HEK293 (cell line): Measurements from ENCODE around the gene MARCHF9.

Source experiments
- CTCF ChIA-PET: fragments of 350-600 bp; formaldehyde crosslinking; extraction: SDS; loops from one replicate; lab custom pipeline; 2021; ENCODE audit warnings: antibody characterized with exemption; lab: Yijun Ruan, JAX
- POLR2A ChIA-PET: fragments of 300-600 bp; formaldehyde crosslinking; extraction: SDS; loops from one replicate; lab custom pipeline; 2020; ENCODE audit warnings: antibody characterized with exemption, inconsistent platforms; lab: Yijun Ruan, JAX
- H3K27ac ChIP-seq: fragments of 200-500 bp; sonication (Bioruptor generic); 2 replicates; pipeline ENCODE4 v1.5.1; 2014; ENCODE audit warnings: low read depth, low read length, control low read depth, inconsistent platforms; ENCODE audit errors: extremely low read depth
- H3K36me3 ChIP-seq, 2 experiments: fragments of 200-500 bp in 1 of 2; sonication (Bioruptor generic) in 1 of 2; 1 replicate in 1 of 2; 2 replicates in 1 of 2; pipeline ENCODE4 v1.5.1; 2014 to 2017; ENCODE audit warnings: inconsistent platforms in 2 of 2, low read length in 2 of 2; ENCODE audit not compliant: control insufficient read depth in 2 of 2, insufficient read depth in 1 of 2
- H3K4me1 ChIP-seq: fragments of 200-500 bp; sonication (Bioruptor generic); 2 replicates; pipeline ENCODE4 v1.5.1; 2014; ENCODE audit warnings: mild to moderate bottlenecking, low read length, inconsistent platforms; ENCODE audit not compliant: control insufficient read depth, insufficient read depth
- H3K4me3 ChIP-seq: 2 replicates; pipeline ENCODE4 v1.5.1; 2011; ENCODE audit warnings: low read depth, mild to moderate bottlenecking, control low read depth, low read length, moderate library complexity
- H3K9me3 ChIP-seq: fragments of 200-500 bp; sonication (Bioruptor generic); 2 replicates; pipeline ENCODE4 v1.5.1; 2014; ENCODE audit warnings: low read depth, low read length, inconsistent platforms; ENCODE audit not compliant: control insufficient read depth, insufficient read depth
- HOXA7 ChIP-seq: sonication (generic); formaldehyde crosslinking; IDR thresholded peaks from 2 replicates; pipeline ENCODE4 v1.8.1; 2022; ENCODE audit warnings: missing genetic modification reagents, borderline replicate concordance
- KLF7 ChIP-seq: fragments of 450-650 bp; formaldehyde crosslinking; IDR thresholded peaks from 2 replicates; pipeline ENCODE4 v1.5.1; 2016; ENCODE audit warnings: missing biosample characterization, missing genetic modification characterization, borderline replicate concordance
- KLF8 ChIP-seq: fragments of 450-650 bp; formaldehyde crosslinking; IDR thresholded peaks from 2 replicates; pipeline ENCODE4 v1.5.1; 2016; ENCODE audit warnings: missing biosample characterization, missing genetic modification characterization
- SCRT1 ChIP-seq: fragments of 450-650 bp; formaldehyde crosslinking; IDR thresholded peaks from 2 replicates; pipeline ENCODE4 v1.5.1; 2016; ENCODE audit warnings: missing biosample characterization, missing genetic modification characterization, borderline replicate concordance
- YY1 ChIP-seq: fragments of 450-650 bp; formaldehyde crosslinking; IDR thresholded peaks from 2 replicates; pipeline ENCODE4 v1.5.1; 2018; ENCODE audit warnings: missing biosample characterization, missing genetic modification characterization
- ZBTB17 ChIP-seq: fragments of 450-650 bp; formaldehyde crosslinking; IDR thresholded peaks from 2 replicates; pipeline ENCODE4 v1.5.1; 2016; ENCODE audit warnings: missing biosample characterization, missing genetic modification characterization
- ZNF140 ChIP-seq: fragments of 450-650 bp; formaldehyde crosslinking; IDR thresholded peaks from 2 replicates; pipeline ENCODE4 v1.5.1; 2016; ENCODE audit warnings: missing biosample characterization, missing genetic modification characterization
- ZNF146 ChIP-seq: fragments of 450-650 bp; formaldehyde crosslinking; IDR thresholded peaks from 2 replicates; pipeline ENCODE4 v1.5.1; 2016; ENCODE audit warnings: missing biosample characterization, missing genetic modification characterization
- ZNF16 ChIP-seq: fragments of 450-650 bp; formaldehyde crosslinking; IDR thresholded peaks from 2 replicates; pipeline ENCODE4 v1.5.1; 2016; ENCODE audit warnings: low read depth, missing biosample characterization, missing genetic modification characterization
- ZNF214 ChIP-seq: fragments of 450-650 bp; formaldehyde crosslinking; IDR thresholded peaks from 2 replicates; pipeline ENCODE4 v1.5.1; 2017; ENCODE audit warnings: missing biosample characterization, mild to moderate bottlenecking, missing genetic modification characterization, borderline replicate concordance
- ZNF366 ChIP-seq: fragments of 450-650 bp; formaldehyde crosslinking; conservative IDR thresholded peaks from 2 replicates; pipeline ENCODE4 v1.5.1; 2016; ENCODE audit warnings: missing biosample characterization, missing genetic modification characterization
- ZNF501 ChIP-seq: fragments of 450-650 bp; formaldehyde crosslinking; IDR thresholded peaks from 2 replicates; pipeline ENCODE4 v1.5.1; 2016; ENCODE audit warnings: missing biosample characterization, missing genetic modification characterization
- ZNF561 ChIP-seq: fragments of 450-650 bp; IDR thresholded peaks from 2 replicates; pipeline ENCODE4 v1.5.1; 2018; ENCODE audit warnings: missing biosample characterization, missing genetic modification characterization, borderline replicate concordance
- ZNF600 ChIP-seq: fragments of 450-650 bp; formaldehyde crosslinking; IDR thresholded peaks from 2 replicates; pipeline ENCODE4 v1.5.1; 2016; ENCODE audit warnings: missing biosample characterization, missing genetic modification characterization
- TF ChIP-seq, protein P1 (sequence below): fragments of 450-650 bp; formaldehyde crosslinking; IDR thresholded peaks from 2 replicates; pipeline ENCODE4 v1.5.1; 2016; ENCODE audit warnings: missing biosample characterization, missing genetic modification characterization
- TF ChIP-seq, protein P2 (sequence below): fragments of 450-650 bp; formaldehyde crosslinking; IDR thresholded peaks from 2 replicates; pipeline ENCODE4 v1.5.1; 2016; ENCODE audit warnings: missing biosample characterization, missing genetic modification characterization
- TF ChIP-seq, protein P3 (sequence below): fragments of 450-650 bp; formaldehyde crosslinking; IDR thresholded peaks from 2 replicates; pipeline ENCODE4 v1.5.1; 2016; ENCODE audit warnings: missing biosample characterization, missing genetic modification characterization
- TF ChIP-seq, protein P4 (sequence below): fragments of 450-650 bp; formaldehyde crosslinking; IDR thresholded peaks from 2 replicates; pipeline ENCODE4 v1.5.1; 2016; ENCODE audit warnings: missing biosample characterization, missing genetic modification characterization
- TF ChIP-seq, protein P5 (sequence below): fragments of 450-650 bp; formaldehyde crosslinking; IDR thresholded peaks from 2 replicates; pipeline ENCODE4 v1.5.1; 2016; ENCODE audit warnings: missing biosample characterization, missing genetic modification characterization, low read depth
- TF ChIP-seq, protein P6 (sequence below): fragments of 450-650 bp; formaldehyde crosslinking; IDR thresholded peaks from 2 replicates; pipeline ENCODE4 v1.5.1; 2016; ENCODE audit warnings: missing biosample characterization, missing genetic modification characterization

MARCHF9 gene

DNA sequence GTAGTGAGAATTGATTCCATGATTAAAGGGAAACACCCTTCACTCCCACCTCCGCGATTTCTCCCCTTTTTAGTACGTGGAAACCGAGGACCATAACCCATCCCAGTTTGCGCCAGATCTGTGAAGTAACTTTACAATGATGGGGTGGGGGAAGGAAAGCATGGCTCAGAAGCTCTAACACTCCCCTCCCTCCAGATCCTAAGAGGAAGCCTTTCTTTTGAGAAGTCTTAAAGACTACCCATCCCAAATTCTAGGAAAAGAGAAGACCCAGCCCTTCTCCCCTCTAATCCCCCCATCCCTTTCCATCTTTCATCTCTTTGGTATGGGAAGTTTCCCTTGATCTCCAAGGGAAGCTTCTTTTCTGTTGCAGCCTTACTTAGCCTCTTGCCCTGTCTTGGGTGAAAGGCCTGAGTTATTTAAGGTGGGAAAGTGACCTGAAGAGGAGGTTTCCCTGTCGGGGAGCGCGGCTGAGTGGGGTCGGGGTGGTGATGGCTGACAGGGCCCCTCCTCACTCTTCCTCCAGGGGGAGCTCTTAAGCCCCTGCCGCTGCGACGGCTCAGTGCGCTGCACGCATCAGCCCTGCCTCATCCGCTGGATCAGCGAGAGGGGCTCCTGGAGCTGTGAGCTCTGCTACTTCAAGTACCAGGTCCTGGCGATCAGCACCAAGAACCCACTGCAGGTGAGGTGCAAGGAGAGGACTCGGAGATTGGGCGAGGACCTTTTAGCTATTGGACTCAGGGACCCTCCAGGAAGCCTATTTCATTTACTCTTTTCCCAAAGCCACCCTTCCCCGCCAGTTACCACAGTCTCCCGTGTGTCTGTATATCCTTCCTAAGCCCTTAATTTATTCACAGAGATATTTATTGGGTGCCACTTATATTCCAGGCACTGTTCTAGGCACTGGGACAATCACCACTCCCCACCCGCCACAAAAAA, 1.8 kb downstream of the MARCHF9 start (continued):
- TF ChIP-seq YY1 (tag by site-specific recombination) (peak; percentile 41; the same call in 1 of the 2 replicates), ZBTB17 (peak; percentile 58; the same call in 1 of the 2 replicates), ZNF600 (no peak)
- TF ChIP-seq, protein P1, sequence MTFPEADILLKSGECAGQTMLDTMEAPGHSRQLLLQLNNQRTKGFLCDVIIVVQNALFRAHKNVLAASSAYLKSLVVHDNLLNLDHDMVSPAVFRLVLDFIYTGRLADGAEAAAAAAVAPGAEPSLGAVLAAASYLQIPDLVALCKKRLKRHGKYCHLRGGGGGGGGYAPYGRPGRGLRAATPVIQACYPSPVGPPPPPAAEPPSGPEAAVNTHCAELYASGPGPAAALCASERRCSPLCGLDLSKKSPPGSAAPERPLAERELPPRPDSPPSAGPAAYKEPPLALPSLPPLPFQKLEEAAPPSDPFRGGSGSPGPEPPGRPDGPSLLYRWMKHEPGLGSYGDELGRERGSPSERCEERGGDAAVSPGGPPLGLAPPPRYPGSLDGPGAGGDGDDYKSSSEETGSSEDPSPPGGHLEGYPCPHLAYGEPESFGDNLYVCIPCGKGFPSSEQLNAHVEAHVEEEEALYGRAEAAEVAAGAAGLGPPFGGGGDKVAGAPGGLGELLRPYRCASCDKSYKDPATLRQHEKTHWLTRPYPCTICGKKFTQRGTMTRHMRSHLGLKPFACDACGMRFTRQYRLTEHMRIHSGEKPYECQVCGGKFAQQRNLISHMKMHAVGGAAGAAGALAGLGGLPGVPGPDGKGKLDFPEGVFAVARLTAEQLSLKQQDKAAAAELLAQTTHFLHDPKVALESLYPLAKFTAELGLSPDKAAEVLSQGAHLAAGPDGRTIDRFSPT, result no peak
- TF ChIP-seq, protein P2, sequence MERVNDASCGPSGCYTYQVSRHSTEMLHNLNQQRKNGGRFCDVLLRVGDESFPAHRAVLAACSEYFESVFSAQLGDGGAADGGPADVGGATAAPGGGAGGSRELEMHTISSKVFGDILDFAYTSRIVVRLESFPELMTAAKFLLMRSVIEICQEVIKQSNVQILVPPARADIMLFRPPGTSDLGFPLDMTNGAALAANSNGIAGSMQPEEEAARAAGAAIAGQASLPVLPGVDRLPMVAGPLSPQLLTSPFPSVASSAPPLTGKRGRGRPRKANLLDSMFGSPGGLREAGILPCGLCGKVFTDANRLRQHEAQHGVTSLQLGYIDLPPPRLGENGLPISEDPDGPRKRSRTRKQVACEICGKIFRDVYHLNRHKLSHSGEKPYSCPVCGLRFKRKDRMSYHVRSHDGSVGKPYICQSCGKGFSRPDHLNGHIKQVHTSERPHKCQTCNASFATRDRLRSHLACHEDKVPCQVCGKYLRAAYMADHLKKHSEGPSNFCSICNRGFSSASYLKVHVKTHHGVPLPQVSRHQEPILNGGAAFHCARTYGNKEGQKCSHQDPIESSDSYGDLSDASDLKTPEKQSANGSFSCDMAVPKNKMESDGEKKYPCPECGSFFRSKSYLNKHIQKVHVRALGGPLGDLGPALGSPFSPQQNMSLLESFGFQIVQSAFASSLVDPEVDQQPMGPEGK (tag by site-specific recombination), result peak; percentile 54; the same call in 1 of the 2 replicates

DNA sequence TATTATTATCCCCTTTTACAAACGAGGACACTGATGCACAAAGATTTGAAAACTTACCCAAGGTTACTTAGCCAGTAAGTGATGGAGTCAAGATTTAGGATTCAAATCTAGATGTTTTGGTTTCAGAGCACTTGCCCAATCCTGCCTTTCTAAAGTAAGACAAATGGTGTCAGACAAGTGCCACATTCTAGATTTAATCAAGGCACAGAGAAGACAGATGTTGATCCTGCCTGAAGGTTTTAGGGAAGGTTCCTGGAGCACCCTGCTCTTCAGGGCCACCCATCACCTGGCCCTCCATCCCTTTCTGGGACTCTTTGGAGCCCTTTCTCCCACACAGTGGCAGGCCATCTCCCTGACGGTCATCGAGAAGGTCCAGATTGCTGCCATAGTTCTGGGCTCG, 2.9 kb downstream of the MARCHF9 start:
- no peak overlapping the region for H3K27ac ChIP-seq

More for the DNA sequence above, 2.9 kb downstream of the MARCHF9 start:
- H3K36me3 ChIP-seq, result peaks cover 10 to 43% of the 10 kb centered on the region in 2 experiments
- CTCF ChIA-PET, result interaction anchor here (0.6 to 2.2 kb wide), 3 partner anchors 23 to 81 kb away, joined by 3 to 17 read pairs (median 7); partner anchors contain the start of gene TSFM
- TF ChIP-seq, protein P3, sequence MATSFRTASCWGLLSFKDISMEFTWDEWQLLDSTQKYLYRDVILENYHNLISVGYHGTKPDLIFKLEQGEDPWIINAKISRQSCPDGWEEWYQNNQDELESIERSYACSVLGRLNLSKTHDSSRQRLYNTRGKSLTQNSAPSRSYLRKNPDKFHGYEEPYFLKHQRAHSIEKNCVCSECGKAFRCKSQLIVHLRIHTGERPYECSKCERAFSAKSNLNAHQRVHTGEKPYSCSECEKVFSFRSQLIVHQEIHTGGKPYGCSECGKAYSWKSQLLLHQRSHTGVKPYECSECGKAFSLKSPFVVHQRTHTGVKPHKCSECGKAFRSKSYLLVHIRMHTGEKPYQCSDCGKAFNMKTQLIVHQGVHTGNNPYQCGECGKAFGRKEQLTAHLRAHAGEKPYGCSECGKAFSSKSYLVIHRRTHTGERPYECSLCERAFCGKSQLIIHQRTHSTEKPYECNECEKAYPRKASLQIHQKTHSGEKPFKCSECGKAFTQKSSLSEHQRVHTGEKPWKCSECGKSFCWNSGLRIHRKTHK, result no peak
- TF ChIP-seq KLF8 (tag by site-specific recombination) (no peak), ZNF561 (tag by site-specific recombination) (no peak), ZNF501 (no peak), ZNF214 (tag by site-specific recombination) (no peak), ZNF140 (tag by site-specific recombination) (no peak), SCRT1 (tag by site-specific recombination) (no peak), ZNF146 (tag by site-specific recombination) (no peak), ZNF366 (tag by site-specific recombination) (no peak), HOXA7 (CRISPR knock-in tag) (no peak), KLF7 (tag by site-specific recombination) (no peak), ZNF16 (tag by site-specific recombination) (no peak)
- TF ChIP-seq, protein P1, result no peak
- TF ChIP-seq, protein P4, sequence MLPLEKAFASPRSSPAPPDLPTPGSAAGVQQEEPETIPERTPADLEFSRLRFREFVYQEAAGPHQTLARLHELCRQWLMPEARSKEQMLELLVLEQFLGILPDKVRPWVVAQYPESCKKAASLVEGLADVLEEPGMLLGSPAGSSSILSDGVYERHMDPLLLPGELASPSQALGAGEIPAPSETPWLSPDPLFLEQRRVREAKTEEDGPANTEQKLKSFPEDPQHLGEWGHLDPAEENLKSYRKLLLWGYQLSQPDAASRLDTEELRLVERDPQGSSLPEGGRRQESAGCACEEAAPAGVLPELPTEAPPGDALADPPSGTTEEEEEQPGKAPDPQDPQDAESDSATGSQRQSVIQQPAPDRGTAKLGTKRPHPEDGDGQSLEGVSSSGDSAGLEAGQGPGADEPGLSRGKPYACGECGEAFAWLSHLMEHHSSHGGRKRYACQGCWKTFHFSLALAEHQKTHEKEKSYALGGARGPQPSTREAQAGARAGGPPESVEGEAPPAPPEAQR, result no peak
- TF ChIP-seq, protein P5, sequence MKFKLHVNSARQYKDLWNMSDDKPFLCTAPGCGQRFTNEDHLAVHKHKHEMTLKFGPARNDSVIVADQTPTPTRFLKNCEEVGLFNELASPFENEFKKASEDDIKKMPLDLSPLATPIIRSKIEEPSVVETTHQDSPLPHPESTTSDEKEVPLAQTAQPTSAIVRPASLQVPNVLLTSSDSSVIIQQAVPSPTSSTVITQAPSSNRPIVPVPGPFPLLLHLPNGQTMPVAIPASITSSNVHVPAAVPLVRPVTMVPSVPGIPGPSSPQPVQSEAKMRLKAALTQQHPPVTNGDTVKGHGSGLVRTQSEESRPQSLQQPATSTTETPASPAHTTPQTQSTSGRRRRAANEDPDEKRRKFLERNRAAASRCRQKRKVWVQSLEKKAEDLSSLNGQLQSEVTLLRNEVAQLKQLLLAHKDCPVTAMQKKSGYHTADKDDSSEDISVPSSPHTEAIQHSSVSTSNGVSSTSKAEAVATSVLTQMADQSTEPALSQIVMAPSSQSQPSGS (tag by site-specific recombination), result no peak
- TF ChIP-seq, protein P6, sequence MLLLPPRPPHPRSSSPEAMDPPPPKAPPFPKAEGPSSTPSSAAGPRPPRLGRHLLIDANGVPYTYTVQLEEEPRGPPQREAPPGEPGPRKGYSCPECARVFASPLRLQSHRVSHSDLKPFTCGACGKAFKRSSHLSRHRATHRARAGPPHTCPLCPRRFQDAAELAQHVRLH, result no peak
- H3K4me1 ChIP-seq, result peaks cover 14% of the 10 kb centered on the region
- no peak overlapping the region for H3K4me3 ChIP-seq
- no peaks in the 10 kb centered on the region for H3K9me3 ChIP-seq
- POLR2A ChIA-PET, result no interaction called here
